GM12878 (cell line): ENCODE measurements around the gene PHF21B.

Source experiments
- ATF7 ChIP-seq: fragments of 450-650 bp; IDR thresholded peaks from 2 replicates; pipeline ENCODE4 v1.6.1; 2016; ENCODE audit warnings: low read depth, mild to moderate bottlenecking
- CHD2 ChIP-seq: IDR thresholded peaks from 2 replicates; pipeline ENCODE4 v1.6.1; 2011; ENCODE audit warnings: low read depth, low read length, improper control_type of control experiment, borderline replicate concordance
- EZH2 ChIP-seq: IDR thresholded peaks from 2 replicates; pipeline ENCODE4 v1.6.1; 2012; ENCODE audit warnings: low read depth, mild to moderate bottlenecking, control low read depth, inconsistent platforms, low read length, borderline replicate concordance; ENCODE audit not compliant: control insufficient read depth
- FOXK2 ChIP-seq: fragments of 450-650 bp; IDR thresholded peaks from 2 replicates; pipeline ENCODE4 v1.6.1; 2017; ENCODE audit warnings: mild to moderate bottlenecking, moderate library complexity
- MXI1 ChIP-seq: fragments of 150-350 bp; IDR thresholded peaks from 2 replicates; pipeline ENCODE4 v1.6.1; 2011; ENCODE audit warnings: low read depth, mild to moderate bottlenecking, inconsistent platforms, low read length, improper control_type of control experiment
- SMC3 ChIP-seq: IDR thresholded peaks from 2 replicates; pipeline ENCODE4 v1.6.1; 2011; ENCODE audit warnings: low read length, improper control_type of control experiment, borderline replicate concordance
- TARDBP ChIP-seq: IDR thresholded peaks from 2 replicates; pipeline ENCODE4 v1.6.1; 2016; ENCODE audit warnings: borderline replicate concordance
- TBL1XR1 ChIP-seq: IDR thresholded peaks from 2 replicates; pipeline ENCODE4 v1.6.1; 2012; ENCODE audit warnings: low read depth, low read length, improper control_type of control experiment
- YBX1 ChIP-seq: fragments of 450-650 bp; IDR thresholded peaks from 2 replicates; pipeline ENCODE4 v1.6.1; 2016; ENCODE audit warnings: antibody characterized with exemption
- ZZZ3 ChIP-seq: IDR thresholded peaks from 2 replicates; pipeline ENCODE4 v1.6.1; 2011; ENCODE audit warnings: low read depth; ENCODE audit not compliant: control insufficient read depth, insufficient read length
- TF ChIP-seq, protein P1 (sequence below), 3 experiments: IDR thresholded peaks in 2 of 3; conservative IDR thresholded peaks in 1 of 3; 2 replicates each; pipeline ENCODE4 v1.5.1; 2011; ENCODE audit warnings: low read depth in 3 of 3, low read length in 3 of 3, mild to moderate bottlenecking in 3 of 3, control low read depth in 2 of 3, moderate library complexity in 2 of 3, inconsistent platforms in 1 of 3, mixed read lengths in 1 of 3; ENCODE audit not compliant: control insufficient read depth in 2 of 3, insufficient read depth in 1 of 3; ENCODE audit errors: extremely low read depth in 1 of 3

DNA sequence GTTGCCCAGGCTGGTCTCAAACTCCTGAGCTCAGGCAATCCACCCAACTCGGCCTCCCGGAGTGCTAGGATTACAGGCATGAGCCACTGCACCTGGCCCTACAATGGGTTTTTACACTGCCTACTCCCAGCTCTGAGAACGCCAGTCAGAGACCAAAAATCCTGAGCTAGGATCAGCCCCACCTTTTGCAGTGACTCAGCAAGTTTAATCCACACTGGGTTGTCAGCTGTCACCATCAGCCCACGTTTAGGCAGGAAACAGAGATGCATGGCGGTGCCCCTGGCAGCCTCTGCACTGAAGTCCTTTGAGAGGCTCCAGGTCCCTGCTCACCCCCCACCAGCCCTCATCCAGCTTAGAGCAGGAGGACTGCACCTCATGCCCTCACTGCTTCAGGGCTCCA, 139.8 kb downstream of the PHF21B start:
- TF ChIP-seq TARDBP (no peak), TBL1XR1 (no peak), ATF7 (no peak), SMC3 (no peak), ZZZ3 (no peak), CHD2 (no peak), EZH2 (no peak), YBX1 (no peak), FOXK2 (no peak), MXI1 (no peak)
- TF ChIP-seq, protein P1, sequence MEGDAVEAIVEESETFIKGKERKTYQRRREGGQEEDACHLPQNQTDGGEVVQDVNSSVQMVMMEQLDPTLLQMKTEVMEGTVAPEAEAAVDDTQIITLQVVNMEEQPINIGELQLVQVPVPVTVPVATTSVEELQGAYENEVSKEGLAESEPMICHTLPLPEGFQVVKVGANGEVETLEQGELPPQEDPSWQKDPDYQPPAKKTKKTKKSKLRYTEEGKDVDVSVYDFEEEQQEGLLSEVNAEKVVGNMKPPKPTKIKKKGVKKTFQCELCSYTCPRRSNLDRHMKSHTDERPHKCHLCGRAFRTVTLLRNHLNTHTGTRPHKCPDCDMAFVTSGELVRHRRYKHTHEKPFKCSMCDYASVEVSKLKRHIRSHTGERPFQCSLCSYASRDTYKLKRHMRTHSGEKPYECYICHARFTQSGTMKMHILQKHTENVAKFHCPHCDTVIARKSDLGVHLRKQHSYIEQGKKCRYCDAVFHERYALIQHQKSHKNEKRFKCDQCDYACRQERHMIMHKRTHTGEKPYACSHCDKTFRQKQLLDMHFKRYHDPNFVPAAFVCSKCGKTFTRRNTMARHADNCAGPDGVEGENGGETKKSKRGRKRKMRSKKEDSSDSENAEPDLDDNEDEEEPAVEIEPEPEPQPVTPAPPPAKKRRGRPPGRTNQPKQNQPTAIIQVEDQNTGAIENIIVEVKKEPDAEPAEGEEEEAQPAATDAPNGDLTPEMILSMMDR (IDR thresholded peaks at IDR 0.05 in 2 of 3, conservative IDR thresholded peaks at IDR 0.05 in 1 of 3; ENCODE audit: control insufficient read depth in 2 of 3, extremely low read depth in 1 of 3, insufficient read depth in 1 of 3, low read depth in 3 of 3, low read length in 3 of 3), result no peak
